Parathyroid adenoma (tissue), 2 donors: ENCODE measurements around the gene TAMALIN.

ENCODE experiments used
- H2AFZ ChIP-seq: fragments of 300-600 bp; sonication (generic); one replicate; pipeline ENCODE4 v1.7.0; 2017; ENCODE audit warnings: antibody characterized with exemption, mild to moderate bottlenecking
- H3K27ac ChIP-seq: fragments of 300-600 bp; sonication (generic); one replicate; pipeline ENCODE4 v1.7.0; 2017
- H3K27me3 ChIP-seq: fragments of 300-600 bp; sonication (generic); one replicate; pipeline ENCODE4 v1.7.0; 2017; ENCODE audit warnings: low read length; ENCODE audit not compliant: control insufficient read depth, insufficient read depth
- H3K36me3 ChIP-seq: fragments of 300-600 bp; sonication (generic); one replicate; pipeline ENCODE4 v1.7.0; 2017; ENCODE audit warnings: low read length; ENCODE audit not compliant: control insufficient read depth, insufficient read depth
- H3K4me1 ChIP-seq: fragments of 300-600 bp; sonication (generic); one replicate; pipeline ENCODE4 v1.7.0; 2017; ENCODE audit warnings: control low read depth
- H3K4me2 ChIP-seq: fragments of 300-600 bp; sonication (generic); one replicate; pipeline ENCODE4 v1.7.0; 2017; ENCODE audit warnings: low read length
- H3K4me3 ChIP-seq: fragments of 300-600 bp; sonication (generic); one replicate; pipeline ENCODE4 v1.7.0; 2017; ENCODE audit warnings: low read depth, low read length
- H3K79me2 ChIP-seq: fragments of 300-600 bp; sonication (generic); one replicate; pipeline ENCODE4 v1.7.0; 2017; ENCODE audit warnings: control low read depth
- H3K9ac ChIP-seq: fragments of 300-600 bp; sonication (generic); one replicate; pipeline ENCODE4 v1.7.0; 2017; ENCODE audit warnings: mild to moderate bottlenecking
- H3K9me3 ChIP-seq: fragments of 300-600 bp; sonication (generic); one replicate; pipeline ENCODE4 v1.7.0; 2017; ENCODE audit warnings: low read length; ENCODE audit not compliant: control insufficient read depth
- CTCF ChIP-seq: fragments of 300-600 bp; sonication (generic); IDR thresholded peaks from one replicate; pipeline ENCODE4 v1.7.0; 2017; ENCODE audit warnings: antibody characterized with exemption, mild to moderate bottlenecking
- donor health status: primary hyperparathyroidism.

TAMALIN gene

GRCh38 chr12:51970904-51971646 lies 35.7 kb upstream of the TAMALIN start:
- H3K4me1 ChIP-seq, result peaks cover 48% of the 10 kb centered on the region

GRCh38 chr12:51971679-51972421 lies 34.9 kb upstream of the TAMALIN start:
- Histone ChIP-seq H3K4me1 (peaks cover 56% of the 10 kb centered on the region), H3K4me3 (no peak overlapping the region), H3K9ac (no peak overlapping the region), H3K27ac (peak overlapping the region; percentile 68), H3K79me2 (peaks cover 52% of the 10 kb centered on the region), H3K4me2 (peak overlapping the region; percentile 46), H3K9me3 (no peaks in the 10 kb centered on the region), H3K36me3 (no peaks in the 10 kb centered on the region), H2AFZ (no peak overlapping the region), H3K27me3 (no peaks in the 10 kb centered on the region)
- TF ChIP-seq CTCF, result no peak

More at GRCh38 chr12:51970904-51971646, 35.7 kb upstream of the TAMALIN start:
- H2AFZ ChIP-seq, result no peak overlapping the region
- no peak overlapping the region for H3K9ac ChIP-seq
- H3K27ac ChIP-seq, result peak overlapping the region; percentile 68
- TF ChIP-seq CTCF, result peak; percentile 57
- H3K4me2 ChIP-seq, result peak overlapping the region; percentile 18
- H3K4me3 ChIP-seq, result no peak overlapping the region
- no peaks in the 10 kb centered on the region for H3K36me3 ChIP-seq
- H3K27me3 ChIP-seq, result no peaks in the 10 kb centered on the region
- peaks cover 57% of the 10 kb centered on the region for H3K79me2 ChIP-seq
- H3K9me3 ChIP-seq, result no peaks in the 10 kb centered on the region

GRCh38 chr12:51972422-51972812 lies 34.3 kb upstream of the TAMALIN start:
- H3K79me2 ChIP-seq, result peaks cover 47% of the 10 kb centered on the region
- peak overlapping the region; percentile 68 for H3K27ac ChIP-seq
- no peak overlapping the region for H2AFZ ChIP-seq
- no peaks in the 10 kb centered on the region for H3K36me3 ChIP-seq
- no peak overlapping the region for H3K4me3 ChIP-seq
- peak overlapping the region; percentile 46 for H3K4me2 ChIP-seq
- no peak overlapping the region for H3K9ac ChIP-seq
- H3K27me3 ChIP-seq, result no peaks in the 10 kb centered on the region
- peaks cover 61% of the 10 kb centered on the region for H3K4me1 ChIP-seq
- TF ChIP-seq CTCF, result no peak
- no peaks in the 10 kb centered on the region for H3K9me3 ChIP-seq

GRCh38 chr12:51972849-51973273 lies 33.9 kb upstream of the TAMALIN start:
- Histone ChIP-seq H3K4me1 (peaks cover 61% of the 10 kb centered on the region), H2AFZ (no peak overlapping the region), H3K4me3 (no peak overlapping the region), H3K27me3 (no peaks in the 10 kb centered on the region), H3K9ac (no peak overlapping the region), H3K36me3 (no peaks in the 10 kb centered on the region), H3K9me3 (no peaks in the 10 kb centered on the region), H3K4me2 (peak overlapping the region; percentile 46), H3K27ac (peak overlapping the region; percentile 68), H3K79me2 (peaks cover 42% of the 10 kb centered on the region)
- TF ChIP-seq CTCF, result no peak
